Spleen (tissue), 11 donors: ENCODE measurements around the gene COL11A2. TPM values are rescaled to one million over a fixed set of nuclear protein-coding genes. Genes with fewer than 3 reads are reported as not detected.

ENCODE experiments used
- DNase-seq: peaks from one replicate; pipeline ENCODE4 v3.0.0-alpha.2; 2020
- H3K27ac ChIP-seq, 8 donors: fragments of 200-600 bp; sonication (generic) in 7 of 8; 1 replicate in 4 of 8; 2 replicates in 4 of 8; pipeline versions ENCODE4 v1.5.0 to v1.8.0; 2016 to 2021; ENCODE audit warnings: inconsistent platforms in 4 of 8, mild to moderate bottlenecking in 4 of 8, moderate library complexity in 1 of 8
- H3K27me3 ChIP-seq, 7 donors: fragments of 200-600 bp; sonication (generic) in 6 of 7; replicated peaks in 1 of 7; 1 replicate in 4 of 7; 2 replicates in 3 of 7; pipeline versions ENCODE4 v1.5.0 to v1.8.0; 2016 to 2021; ENCODE audit warnings: inconsistent platforms in 3 of 7, mild to moderate bottlenecking in 1 of 7
- H3K36me3 ChIP-seq, 6 donors: fragments of 200-600 bp; sonication (generic) in 5 of 6; 1 replicate in 4 of 6; 2 replicates in 2 of 6; pipeline versions ENCODE4 v1.5.0 to v1.8.0; 2016 to 2021; ENCODE audit warnings: inconsistent platforms in 2 of 6
- H3K4me1 ChIP-seq, 6 donors: fragments of 200-600 bp; sonication (generic) in 5 of 6; 1 replicate in 3 of 6; 2 replicates in 3 of 6; pipeline versions ENCODE4 v1.5.0 to v1.8.0; 2016 to 2021; ENCODE audit warnings: inconsistent platforms in 3 of 6
- H3K4me3 ChIP-seq, 8 donors: fragments of 200-600 bp; sonication (generic) in 7 of 8; 1 replicate in 4 of 8; 2 replicates in 4 of 8; pipeline versions ENCODE4 v1.5.0 to v1.8.0; 2016 to 2021; ENCODE audit warnings: inconsistent platforms in 4 of 8, mild to moderate bottlenecking in 4 of 8, moderate library complexity in 2 of 8
- H3K9me3 ChIP-seq, 8 donors: fragments of 200-600 bp; sonication (generic) in 7 of 8; 1 replicate in 4 of 8; 2 replicates in 4 of 8; pipeline versions ENCODE4 v1.5.0 to v1.8.0; 2016 to 2021; ENCODE audit warnings: inconsistent platforms in 4 of 8
- CTCF ChIP-seq, 11 experiments: fragments of 200-600 bp in 7 of 11; fragments of 450-650 bp in 4 of 11; sonication (generic) in 4 of 11; IDR thresholded peaks in 8 of 11; conservative IDR thresholded peaks in 3 of 11; 1 replicate in 7 of 11; 2 replicates in 4 of 11; pipeline versions ENCODE4 v1.4.0 to v1.8.0; 2016 to 2021; ENCODE audit warnings: antibody characterized with exemption in 11 of 11, inconsistent platforms in 4 of 11, mild to moderate bottlenecking in 1 of 11
- POLR2A ChIP-seq, 3 donors: fragments of 450-650 bp; IDR thresholded peaks; one replicate each; pipeline ENCODE4 v1.5.1; 2017; ENCODE audit warnings: antibody characterized with exemption in 3 of 3, mild to moderate bottlenecking in 1 of 3
- POLR2AphosphoS5 ChIP-seq, 3 donors: sonication (generic); formaldehyde crosslinking; IDR thresholded peaks; one replicate each; pipeline ENCODE4 v1.5.1; 2017; ENCODE audit warnings: antibody characterized with exemption in 3 of 3
- WGBS, 5 donors: extraction: QIAGEN DNeasy Blood & Tissue Kit in 3 of 5; methylation state at CpG; one replicate each; pipeline versions ENCODE4 v1.1.5 to v1.1.7; 2013 to 2018; 5-methylcytosine and 5-hydroxymethylcytosine counted together
- intact Hi-C: fragments of 100-400 bp; cut with DNase I; formaldehyde crosslinking; loops from one replicate; pipeline ENCODE4 v1.15.0; 2023; ENCODE audit warnings: low total_unique reads
- polyA plus RNA-seq, 3 donors: library from polyadenylated mRNA; stranded (reverse); fragments of 200-250 nt; gene quantifications; one replicate each; pipeline ENCODE4 v1.2.1, GENCODE V29; 2013
- total RNA-seq, 7 donors: library from RNA; depleted of rRNA in 3 of 7; stranded (reverse); fragments of >200 nt in 3 of 7; fragmentation: NEBNext Ultra II Directional in 4 of 7; extraction: Animal tissue kit (Norgen Biotek cat#: 25700) in 4 of 7; gene quantifications; one replicate each; pipeline versions ENCODE4 v1.1.0 to v1.2.1, GENCODE V29; 2016 to 2021
- donor health status: healthy with polysubstance abuse.
- donor health status: DM: no; HTN: no; CAD: no; lungs with moderate emphysema.
- donor health status: DM: no; HTN: no; CAD: no.
- donor health status: Bipolar disorder and iron deficiency.
- donor health status: healthy.
- donor health status: DM: no; HTN: no; CAD: no.
- donor health status: DM: yes; HTN: yes; CAD: no.

Gene COL11A2
- total and polyA plus RNA-seq, 10 donors = 0.68 to 2.4 (median 1.3) TPM

GRCh38 chr6:33163540-33163939 lies 28.7 kb downstream of the COL11A2 start:
- intact Hi-C loops = no loop called here
- Histone ChIP-seq H3K4me1 (peaks cover 0 to 22% (median 15%) of the 10 kb centered on the region in 6 donors), H3K36me3 (no peaks in the 10 kb centered on the region), H3K27me3 (no peaks in the 10 kb centered on the region), H3K4me3 (no peak overlapping the region), H3K9me3 (no peaks in the 10 kb centered on the region), H3K27ac (no peak overlapping the region)
- 81 to 94% (median 86%) methylated on average over 6 to 10 of the region's 10 CpGs for WGBS, 5 donors
- no peak for DNase-seq
- no peak for TF ChIP-seq CTCF (IDR thresholded peaks at IDR 0.05 in 8 of 11, conservative IDR thresholded peaks at IDR 0.05 in 3 of 11)
- TF ChIP-seq POLR2AphosphoS5 (IDR thresholded peaks at IDR 0.05) = no peak
- no peak for TF ChIP-seq POLR2A (IDR thresholded peaks at IDR 0.05)

GRCh38 chr6:33161354-33162331 lies 30.6 kb downstream of the COL11A2 start:
- intact Hi-C loops = loop anchor here (2.0 kb wide), 1 partner anchor 87 kb away; no protein-coding TSS in a partner anchor
- Histone ChIP-seq H3K9me3 (no peaks in the 10 kb centered on the region), H3K36me3 (no peaks in the 10 kb centered on the region), H3K4me3 (peak overlapping the region; percentile 24 to 69 (median 45)), H3K4me1 (peaks cover 0 to 22% (median 15%) of the 10 kb centered on the region in 6 donors), H3K27me3 (no peaks in the 10 kb centered on the region), H3K27ac (peak overlapping the region in 6 of 8 donors; percentile 44 to 72 (median 60))
- TF ChIP-seq POLR2AphosphoS5 (IDR thresholded peaks at IDR 0.05) (peak; percentile 25 to 79 (median 61)), POLR2A (IDR thresholded peaks at IDR 0.05) (no peak), CTCF (IDR thresholded peaks at IDR 0.05 in 8 of 11, conservative IDR thresholded peaks at IDR 0.05 in 3 of 11) (peak; percentile 81 to 98 (median 94))
- WGBS, 5 donors = 6 to 12% (median 11%) methylated on average over 43 to 58 of the region's 58 CpGs
- peak; percentile 96 for DNase-seq

DNA sequence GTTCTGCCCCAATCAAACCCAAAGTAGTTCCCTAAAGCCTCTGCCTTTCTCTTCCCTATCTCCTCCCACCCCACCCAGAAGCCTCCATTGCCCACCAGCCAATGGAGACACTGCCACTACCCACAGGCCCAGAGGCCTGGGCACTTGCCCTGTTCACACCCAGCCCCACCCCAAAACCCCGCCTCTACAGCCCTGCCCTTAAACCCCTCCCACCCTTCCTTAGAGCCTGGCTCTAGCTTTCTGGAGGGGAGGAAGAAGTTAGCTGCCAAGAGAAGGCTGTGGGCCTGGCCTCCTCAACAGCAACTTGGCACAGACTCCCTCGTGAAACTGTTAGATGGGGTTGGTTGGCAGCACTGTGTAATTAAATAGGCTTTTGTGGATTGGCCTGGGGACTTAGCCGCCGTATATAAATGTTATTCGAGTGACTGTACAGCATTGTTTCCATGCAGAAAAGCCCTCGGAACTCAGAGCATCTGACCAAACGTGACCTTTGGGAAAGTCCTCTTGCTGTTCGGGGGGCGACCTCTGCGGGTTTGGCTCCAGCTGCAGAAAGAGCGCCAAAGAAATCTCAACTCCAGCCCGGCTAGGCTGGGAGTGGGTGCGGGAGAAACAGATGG lies 31.4 kb downstream of the COL11A2 start:
- no peaks in the 10 kb centered on the region for H3K27me3 ChIP-seq
- no peaks in the 10 kb centered on the region for H3K36me3 ChIP-seq
- DNase-seq = no peak
- H3K4me1 ChIP-seq = peaks cover 0 to 22% (median 15%) of the 10 kb centered on the region in 6 donors
- H3K9me3 ChIP-seq = no peaks in the 10 kb centered on the region
- peak overlapping the region in 1 of 8 donors; percentile 69 for H3K4me3 ChIP-seq
- H3K27ac ChIP-seq = peak overlapping the region in 6 of 8 donors; percentile 44 to 72 (median 54)
- TF ChIP-seq POLR2A (IDR thresholded peaks at IDR 0.05) = no peak
- TF ChIP-seq CTCF (IDR thresholded peaks at IDR 0.05 in 8 of 11, conservative IDR thresholded peaks at IDR 0.05 in 3 of 11) = no peak
- TF ChIP-seq POLR2AphosphoS5 (IDR thresholded peaks at IDR 0.05) = no peak
- WGBS, 5 donors = 50 to 74% (median 59%) methylated on average over 11 to 13 of the region's 13 CpGs
- intact Hi-C loops = loop anchor here (2.0 kb wide), 1 partner anchor 88 kb away; no protein-coding TSS in a partner anchor
